GM19328 (cell line): ENCODE measurements around the gene LONRF3.

ENCODE experiments used
- ATAC-seq: cut with Tn5 transposase; IDR thresholded peaks from one replicate; pipeline ENCODE4 v1.9.1; 2021; ENCODE audit warnings: mild to moderate bottlenecking, moderate library complexity; ENCODE audit not compliant: unreplicated experiment

Gene LONRF3

GRCh38 chrX:118974088-118974907, at the start of gene LONRF3:
LONRF3 (plus strand) TSS chrX:118974618; CDS start chrX:118974781, 163 bp downstream.
- no peak for ATAC-seq

- ATAC-seq: no peak
Measured at GRCh38 chrX:118928151-118928550, 46.3 kb upstream of the LONRF3 start.

GRCh38 chrX:118935352-118935751, 39.1 kb upstream of the LONRF3 start:
- ATAC-seq: no peak

GRCh38 chrX:118941147-118941546, 33.3 kb upstream of the LONRF3 start:
- ATAC-seq: no peak

- no peak for ATAC-seq
Measured at GRCh38 chrX:118943102-118943501, 31.3 kb upstream of the LONRF3 start.

GRCh38 chrX:118945921-118946320, 28.5 kb upstream of the LONRF3 start:
- no peak for ATAC-seq

- no peak for ATAC-seq
Measured at GRCh38 chrX:118948270-118948669, 26.1 kb upstream of the LONRF3 start.

- no peak for ATAC-seq
Measured at GRCh38 chrX:118961866-118962560, 12.4 kb upstream of the LONRF3 start.

- no peak for ATAC-seq
Measured at GRCh38 chrX:118963159-118963558, 11.3 kb upstream of the LONRF3 start.

- ATAC-seq: no peak
Measured at GRCh38 chrX:118964252-118964651, 10.2 kb upstream of the LONRF3 start.

- no peak for ATAC-seq
Measured at GRCh38 chrX:118965395-118965794, 9.0 kb upstream of the LONRF3 start.

GRCh38 chrX:118968031-118968430, 6.4 kb upstream of the LONRF3 start:
- ATAC-seq: no peak

GRCh38 chrX:118971552-118971951, 2.9 kb upstream of the LONRF3 start:
- ATAC-seq: no peak

GRCh38 chrX:118973389-118974087, 880 bp upstream of the LONRF3 start:
- ATAC-seq: no peak

- ATAC-seq: no peak
Measured at GRCh38 chrX:118974908-118975671, 672 bp downstream of the LONRF3 start.

GRCh38 chrX:118975831-118976598, 1.6 kb downstream of the LONRF3 start:
- no peak for ATAC-seq

- ATAC-seq: no peak
Measured at GRCh38 chrX:118976599-118977340, 2.4 kb downstream of the LONRF3 start.

- no peak for ATAC-seq
Measured at GRCh38 chrX:118977424-118977823, 3.0 kb downstream of the LONRF3 start.

- ATAC-seq: no peak
Measured at GRCh38 chrX:118978451-118978850, 4.0 kb downstream of the LONRF3 start.
